Measurements from ENCODE around the gene LTBR.

DNA sequence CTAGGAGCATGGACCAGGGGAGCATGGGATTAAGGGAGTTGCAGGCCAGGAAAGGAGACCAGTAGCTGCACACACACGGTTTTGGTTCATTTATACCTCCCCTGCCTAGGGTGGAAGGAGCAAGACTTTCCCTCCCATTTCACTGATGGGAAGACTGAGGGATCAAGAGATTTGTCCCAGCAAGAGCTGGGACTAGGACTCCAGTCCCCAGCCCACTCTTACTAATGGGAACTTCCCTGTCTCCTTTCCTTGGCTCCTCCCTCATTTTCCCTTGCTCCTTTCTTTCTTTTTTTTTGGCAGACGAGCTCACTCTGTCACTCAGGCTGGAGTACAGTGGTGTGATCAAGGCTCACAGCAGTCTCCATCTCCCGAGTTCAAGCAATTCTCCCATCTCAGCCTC, 21.6 kb upstream of the LTBR start:
- TF ChIP-seq, protein P1, sequence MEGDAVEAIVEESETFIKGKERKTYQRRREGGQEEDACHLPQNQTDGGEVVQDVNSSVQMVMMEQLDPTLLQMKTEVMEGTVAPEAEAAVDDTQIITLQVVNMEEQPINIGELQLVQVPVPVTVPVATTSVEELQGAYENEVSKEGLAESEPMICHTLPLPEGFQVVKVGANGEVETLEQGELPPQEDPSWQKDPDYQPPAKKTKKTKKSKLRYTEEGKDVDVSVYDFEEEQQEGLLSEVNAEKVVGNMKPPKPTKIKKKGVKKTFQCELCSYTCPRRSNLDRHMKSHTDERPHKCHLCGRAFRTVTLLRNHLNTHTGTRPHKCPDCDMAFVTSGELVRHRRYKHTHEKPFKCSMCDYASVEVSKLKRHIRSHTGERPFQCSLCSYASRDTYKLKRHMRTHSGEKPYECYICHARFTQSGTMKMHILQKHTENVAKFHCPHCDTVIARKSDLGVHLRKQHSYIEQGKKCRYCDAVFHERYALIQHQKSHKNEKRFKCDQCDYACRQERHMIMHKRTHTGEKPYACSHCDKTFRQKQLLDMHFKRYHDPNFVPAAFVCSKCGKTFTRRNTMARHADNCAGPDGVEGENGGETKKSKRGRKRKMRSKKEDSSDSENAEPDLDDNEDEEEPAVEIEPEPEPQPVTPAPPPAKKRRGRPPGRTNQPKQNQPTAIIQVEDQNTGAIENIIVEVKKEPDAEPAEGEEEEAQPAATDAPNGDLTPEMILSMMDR (tag by site-specific recombination; IDR thresholded peaks at IDR 0.05), result no peak
- TF ChIP-seq, protein P2, sequence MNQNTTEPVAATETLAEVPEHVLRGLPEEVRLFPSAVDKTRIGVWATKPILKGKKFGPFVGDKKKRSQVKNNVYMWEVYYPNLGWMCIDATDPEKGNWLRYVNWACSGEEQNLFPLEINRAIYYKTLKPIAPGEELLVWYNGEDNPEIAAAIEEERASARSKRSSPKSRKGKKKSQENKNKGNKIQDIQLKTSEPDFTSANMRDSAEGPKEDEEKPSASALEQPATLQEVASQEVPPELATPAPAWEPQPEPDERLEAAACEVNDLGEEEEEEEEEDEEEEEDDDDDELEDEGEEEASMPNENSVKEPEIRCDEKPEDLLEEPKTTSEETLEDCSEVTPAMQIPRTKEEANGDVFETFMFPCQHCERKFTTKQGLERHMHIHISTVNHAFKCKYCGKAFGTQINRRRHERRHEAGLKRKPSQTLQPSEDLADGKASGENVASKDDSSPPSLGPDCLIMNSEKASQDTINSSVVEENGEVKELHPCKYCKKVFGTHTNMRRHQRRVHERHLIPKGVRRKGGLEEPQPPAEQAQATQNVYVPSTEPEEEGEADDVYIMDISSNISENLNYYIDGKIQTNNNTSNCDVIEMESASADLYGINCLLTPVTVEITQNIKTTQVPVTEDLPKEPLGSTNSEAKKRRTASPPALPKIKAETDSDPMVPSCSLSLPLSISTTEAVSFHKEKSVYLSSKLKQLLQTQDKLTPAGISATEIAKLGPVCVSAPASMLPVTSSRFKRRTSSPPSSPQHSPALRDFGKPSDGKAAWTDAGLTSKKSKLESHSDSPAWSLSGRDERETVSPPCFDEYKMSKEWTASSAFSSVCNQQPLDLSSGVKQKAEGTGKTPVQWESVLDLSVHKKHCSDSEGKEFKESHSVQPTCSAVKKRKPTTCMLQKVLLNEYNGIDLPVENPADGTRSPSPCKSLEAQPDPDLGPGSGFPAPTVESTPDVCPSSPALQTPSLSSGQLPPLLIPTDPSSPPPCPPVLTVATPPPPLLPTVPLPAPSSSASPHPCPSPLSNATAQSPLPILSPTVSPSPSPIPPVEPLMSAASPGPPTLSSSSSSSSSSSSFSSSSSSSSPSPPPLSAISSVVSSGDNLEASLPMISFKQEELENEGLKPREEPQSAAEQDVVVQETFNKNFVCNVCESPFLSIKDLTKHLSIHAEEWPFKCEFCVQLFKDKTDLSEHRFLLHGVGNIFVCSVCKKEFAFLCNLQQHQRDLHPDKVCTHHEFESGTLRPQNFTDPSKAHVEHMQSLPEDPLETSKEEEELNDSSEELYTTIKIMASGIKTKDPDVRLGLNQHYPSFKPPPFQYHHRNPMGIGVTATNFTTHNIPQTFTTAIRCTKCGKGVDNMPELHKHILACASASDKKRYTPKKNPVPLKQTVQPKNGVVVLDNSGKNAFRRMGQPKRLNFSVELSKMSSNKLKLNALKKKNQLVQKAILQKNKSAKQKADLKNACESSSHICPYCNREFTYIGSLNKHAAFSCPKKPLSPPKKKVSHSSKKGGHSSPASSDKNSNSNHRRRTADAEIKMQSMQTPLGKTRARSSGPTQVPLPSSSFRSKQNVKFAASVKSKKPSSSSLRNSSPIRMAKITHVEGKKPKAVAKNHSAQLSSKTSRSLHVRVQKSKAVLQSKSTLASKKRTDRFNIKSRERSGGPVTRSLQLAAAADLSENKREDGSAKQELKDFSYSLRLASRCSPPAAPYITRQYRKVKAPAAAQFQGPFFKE (tag by site-specific recombination; IDR thresholded peaks at IDR 0.05; ENCODE audit: borderline replicate concordance), result no peak
- TF ChIP-seq, protein P3, sequence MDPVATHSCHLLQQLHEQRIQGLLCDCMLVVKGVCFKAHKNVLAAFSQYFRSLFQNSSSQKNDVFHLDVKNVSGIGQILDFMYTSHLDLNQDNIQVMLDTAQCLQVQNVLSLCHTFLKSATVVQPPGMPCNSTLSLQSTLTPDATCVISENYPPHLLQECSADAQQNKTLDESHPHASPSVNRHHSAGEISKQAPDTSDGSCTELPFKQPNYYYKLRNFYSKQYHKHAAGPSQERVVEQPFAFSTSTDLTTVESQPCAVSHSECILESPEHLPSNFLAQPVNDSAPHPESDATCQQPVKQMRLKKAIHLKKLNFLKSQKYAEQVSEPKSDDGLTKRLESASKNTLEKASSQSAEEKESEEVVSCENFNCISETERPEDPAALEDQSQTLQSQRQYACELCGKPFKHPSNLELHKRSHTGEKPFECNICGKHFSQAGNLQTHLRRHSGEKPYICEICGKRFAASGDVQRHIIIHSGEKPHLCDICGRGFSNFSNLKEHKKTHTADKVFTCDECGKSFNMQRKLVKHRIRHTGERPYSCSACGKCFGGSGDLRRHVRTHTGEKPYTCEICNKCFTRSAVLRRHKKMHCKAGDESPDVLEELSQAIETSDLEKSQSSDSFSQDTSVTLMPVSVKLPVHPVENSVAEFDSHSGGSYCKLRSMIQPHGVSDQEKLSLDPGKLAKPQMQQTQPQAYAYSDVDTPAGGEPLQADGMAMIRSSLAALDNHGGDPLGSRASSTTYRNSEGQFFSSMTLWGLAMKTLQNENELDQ (tag by site-specific recombination; IDR thresholded peaks at IDR 0.05; ENCODE audit: low read depth), result no peak
- no peak for TF ChIP-seq ZNF157 (tag by site-specific recombination; IDR thresholded peaks at IDR 0.05)
- no peak for TF ChIP-seq ZNF140 (tag by site-specific recombination; IDR thresholded peaks at IDR 0.05)
- no peak for TF ChIP-seq KLF1 (tag by site-specific recombination; IDR thresholded peaks at IDR 0.05)
